Astrocyte of the hippocampus (primary cell): ENCODE results near the gene B3GNT5.

ENCODE experiments used
- DNase-seq: peaks from one replicate; pipeline ENCODE4 v3.0.0; 2011; ENCODE audit warnings: low read depth, low spot score

The B3GNT5 gene

DNA sequence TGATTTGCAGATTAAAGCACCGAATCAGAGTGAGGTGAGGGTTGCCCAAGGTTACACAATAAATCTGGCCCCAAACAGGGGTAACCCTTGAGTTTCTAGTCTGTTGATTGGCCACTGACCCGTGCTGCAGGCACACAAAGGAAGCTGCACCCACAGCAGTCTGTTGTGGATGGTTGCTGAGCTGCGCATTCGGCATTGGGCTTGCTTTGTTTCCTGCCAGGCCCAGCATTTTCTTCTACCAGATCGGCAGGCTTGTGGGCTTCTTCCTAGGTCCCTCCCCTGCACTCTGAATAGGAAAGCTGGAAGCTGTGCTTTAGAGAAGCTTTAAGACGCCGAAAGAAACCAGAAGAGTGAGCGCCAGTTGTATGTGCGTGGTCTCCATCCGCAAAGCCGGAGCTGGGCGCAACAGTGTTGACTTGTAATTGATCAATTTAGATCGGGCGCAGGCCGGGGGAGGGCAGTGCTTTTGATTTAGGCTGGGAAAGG lies 12.1 kb downstream of the B3GNT5 start:
- peak; percentile 86 for DNase-seq

DNA sequence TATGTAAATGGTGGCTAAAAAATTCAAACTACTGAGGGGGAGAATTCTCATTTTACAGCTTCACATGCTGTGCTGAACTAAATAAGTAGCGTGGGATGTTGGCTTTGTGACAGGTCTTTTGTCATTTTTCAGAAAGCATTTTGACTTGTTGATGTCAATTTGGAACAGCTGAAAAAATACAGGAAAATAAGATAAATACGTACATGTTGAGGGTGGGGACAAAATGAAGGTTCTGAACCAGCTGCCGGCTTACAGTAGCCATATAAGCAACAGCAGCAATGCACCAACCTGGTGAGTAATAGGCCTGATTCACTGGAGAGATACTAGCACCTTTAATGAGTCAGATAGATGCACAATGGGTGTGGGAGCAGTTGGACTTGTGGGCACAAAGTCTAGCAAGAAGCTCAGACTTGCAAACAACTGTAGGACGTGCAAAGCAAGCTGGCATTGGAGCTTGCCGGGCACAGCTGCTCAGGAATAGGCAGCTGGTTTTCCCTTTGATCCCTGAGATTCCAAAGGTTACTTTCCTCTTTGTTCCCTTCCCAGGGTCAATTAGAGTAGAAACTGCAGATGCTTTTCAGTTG lies 12.9 kb downstream of the B3GNT5 start:
- DNase-seq, result peak; percentile 86

DNA sequence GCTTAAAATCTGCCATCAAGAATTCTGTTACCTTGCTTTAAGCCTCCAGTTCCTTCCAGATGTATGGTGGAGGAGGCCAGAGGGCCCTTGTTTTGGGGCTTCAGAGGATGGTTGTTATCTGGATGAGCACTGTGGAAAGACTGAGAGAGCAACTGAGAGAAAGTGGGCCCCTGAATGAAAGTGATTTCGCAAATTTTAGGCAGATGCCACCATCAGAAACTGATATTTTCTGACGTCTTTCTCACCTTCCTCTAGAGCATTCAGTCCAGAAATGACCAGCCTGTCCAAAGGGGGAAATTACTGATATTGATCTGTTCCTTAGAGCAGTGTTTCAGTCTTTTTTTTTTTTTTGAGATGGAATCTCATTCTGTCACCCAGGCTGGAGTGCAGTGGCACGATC lies 13.4 kb downstream of the B3GNT5 start:
- no peak for DNase-seq

DNA sequence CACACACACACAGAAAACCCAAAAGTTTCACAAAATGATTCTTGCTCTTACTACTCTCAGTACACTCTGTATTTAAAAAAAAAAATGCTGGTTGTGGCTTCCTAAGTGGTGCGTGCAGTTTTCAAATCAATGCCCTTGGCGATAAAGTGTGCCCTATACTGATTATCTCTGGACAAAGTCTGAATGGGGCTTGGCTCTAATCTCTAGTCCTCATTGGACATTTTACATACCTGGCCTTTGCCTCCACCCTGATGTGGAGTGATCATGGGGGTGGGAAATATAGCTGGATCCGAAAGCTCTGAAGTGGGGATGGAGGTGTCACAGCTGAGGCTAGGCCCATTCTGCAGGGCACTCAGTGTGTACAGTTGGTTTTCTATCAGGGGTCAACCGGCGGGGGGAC lies 14.1 kb downstream of the B3GNT5 start:
- no peak for DNase-seq

DNA sequence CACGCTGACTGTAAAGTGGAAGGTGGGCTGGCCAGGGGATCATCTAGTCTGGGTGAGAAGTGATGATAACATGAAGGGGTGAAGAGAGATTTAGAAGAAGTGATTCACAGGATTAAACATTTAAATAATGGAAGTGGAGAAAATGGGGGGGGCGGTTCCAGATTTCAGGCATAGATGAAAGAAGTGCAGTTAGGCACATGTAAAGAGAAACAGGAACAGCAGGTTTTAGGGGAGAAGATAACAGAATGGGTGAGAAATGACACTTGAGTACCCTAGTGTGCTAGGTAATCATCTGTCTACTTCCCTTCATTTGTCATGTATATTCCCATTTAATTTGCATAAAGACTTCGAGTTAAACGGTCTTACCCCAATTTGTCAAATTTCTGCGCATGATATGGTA lies 15.3 kb downstream of the B3GNT5 start:
- no peak for DNase-seq

DNA sequence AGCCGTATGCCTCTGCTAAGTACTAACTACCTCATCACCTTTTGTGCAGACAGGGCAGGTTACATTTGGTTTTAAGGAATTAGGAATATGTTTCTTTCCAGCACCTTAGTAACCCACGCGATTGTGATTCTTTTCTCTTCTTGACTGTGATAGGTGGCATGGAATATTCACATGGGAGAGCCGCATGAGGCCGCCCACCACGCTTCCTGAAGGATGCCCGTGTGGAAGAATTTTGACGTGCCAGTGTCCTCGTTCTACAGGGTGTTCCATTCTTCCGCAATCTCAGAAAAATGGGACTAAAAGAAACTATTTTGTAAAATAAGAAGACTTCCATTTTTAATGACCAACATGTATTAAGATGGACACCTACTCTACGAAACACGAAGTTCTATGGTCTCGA lies 16.3 kb downstream of the B3GNT5 start:
- no peak for DNase-seq

DNA sequence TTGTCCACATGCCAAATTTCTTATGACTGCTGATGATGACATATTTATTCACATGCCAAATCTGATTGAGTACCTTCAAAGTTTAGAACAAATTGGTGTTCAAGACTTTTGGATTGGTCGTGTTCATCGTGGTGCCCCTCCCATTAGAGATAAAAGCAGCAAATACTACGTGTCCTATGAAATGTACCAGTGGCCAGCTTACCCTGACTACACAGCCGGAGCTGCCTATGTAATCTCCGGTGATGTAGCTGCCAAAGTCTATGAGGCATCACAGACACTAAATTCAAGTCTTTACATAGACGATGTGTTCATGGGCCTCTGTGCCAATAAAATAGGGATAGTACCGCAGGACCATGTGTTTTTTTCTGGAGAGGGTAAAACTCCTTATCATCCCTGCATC lies 17.3 kb downstream of the B3GNT5 start:
- no peak for DNase-seq

DNA sequence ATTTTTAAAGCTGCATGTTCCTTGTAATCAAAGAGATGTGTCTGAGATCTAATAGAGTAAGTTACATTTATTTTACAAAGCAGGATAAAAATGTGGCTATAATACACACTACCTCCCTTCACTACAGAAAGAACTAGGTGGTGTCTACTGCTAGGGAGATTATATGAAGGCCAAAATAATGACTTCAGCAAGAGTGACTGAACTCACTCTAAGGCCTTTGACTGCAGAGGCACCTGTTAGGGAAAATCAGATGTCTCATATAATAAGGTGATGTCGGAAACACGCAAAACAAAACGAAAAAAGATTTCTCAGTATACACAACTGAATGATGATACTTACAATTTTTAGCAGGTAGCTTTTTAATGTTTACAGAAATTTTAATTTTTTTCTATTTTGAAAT lies 19.1 kb downstream of the B3GNT5 start:
- no peak for DNase-seq

DNA sequence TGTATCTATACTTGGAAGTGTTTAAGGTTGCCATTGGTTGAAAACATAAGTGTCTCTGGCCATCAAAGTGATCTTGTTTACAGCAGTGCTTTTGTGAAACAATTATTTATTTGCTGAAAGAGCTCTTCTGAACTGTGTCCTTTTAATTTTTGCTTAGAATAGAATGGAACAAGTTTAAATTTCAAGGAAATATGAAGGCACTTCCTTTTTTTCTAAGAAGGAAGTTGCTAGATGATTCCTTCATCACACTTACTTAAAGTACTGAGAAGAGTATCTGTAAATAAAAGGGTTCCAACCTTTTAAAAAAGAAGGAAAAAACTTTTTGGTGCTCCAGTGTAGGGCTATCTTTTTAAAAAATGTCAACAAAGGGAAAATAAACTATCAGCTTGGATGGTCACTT lies 19.7 kb downstream of the B3GNT5 start:
- DNase-seq, result no peak

DNA sequence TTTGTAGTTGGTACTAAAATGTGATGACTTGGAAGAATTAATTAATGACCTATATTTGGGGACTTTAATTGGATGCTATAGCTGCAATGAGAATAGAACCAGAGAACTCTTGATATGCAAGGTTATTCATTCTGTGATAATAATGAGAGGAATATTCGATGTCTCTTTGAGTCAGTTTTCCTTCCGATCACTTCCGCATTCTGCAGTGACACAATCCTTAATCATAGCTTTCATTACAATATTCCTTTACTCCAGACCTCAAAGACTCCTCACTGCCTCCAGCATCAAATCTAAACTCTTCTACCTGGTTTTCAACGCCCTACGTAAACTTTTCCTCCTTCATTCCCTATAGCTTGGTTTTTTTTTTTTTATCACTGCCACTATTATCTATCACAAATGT lies 21.6 kb downstream of the B3GNT5 start:
- no peak for DNase-seq

DNA sequence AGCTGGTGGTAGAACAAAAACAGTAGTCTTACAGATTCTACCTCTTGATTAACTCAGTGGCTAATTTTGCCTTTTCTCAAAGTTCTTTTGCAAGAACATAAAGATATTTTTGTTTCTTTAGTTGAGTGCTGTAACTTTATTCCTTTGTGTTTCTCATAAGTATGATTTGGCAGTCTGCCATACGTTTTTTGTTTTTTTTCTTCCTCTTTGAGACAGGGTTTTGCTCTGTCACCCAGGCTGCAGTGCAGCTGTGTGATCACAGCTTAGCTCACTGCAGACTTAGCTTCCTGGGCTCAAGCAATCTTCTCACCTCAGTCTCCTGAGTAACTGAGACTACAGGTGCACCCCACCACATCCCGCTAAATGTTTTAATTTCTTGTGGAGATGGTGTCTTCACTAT lies 22.4 kb downstream of the B3GNT5 start:
- peak; percentile 50 for DNase-seq

DNA sequence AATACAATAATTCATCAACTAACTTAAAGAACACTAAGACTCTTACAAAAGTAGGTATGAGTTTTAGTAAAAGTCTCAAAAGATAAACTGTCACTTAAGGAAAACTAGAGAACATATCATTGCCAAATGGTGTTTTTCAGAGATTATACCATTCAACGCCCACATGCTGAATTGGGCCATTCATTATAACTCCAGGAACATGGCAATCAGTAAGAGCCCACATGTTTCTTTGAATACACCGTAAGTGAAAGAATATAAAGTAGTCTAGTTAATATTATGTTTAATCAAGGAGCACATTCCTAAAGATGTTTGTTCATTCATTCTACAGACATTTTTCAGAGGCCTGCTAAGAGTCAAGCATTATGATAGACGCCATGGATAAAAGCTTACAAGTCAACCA lies 22.9 kb downstream of the B3GNT5 start:
- no peak for DNase-seq

DNA sequence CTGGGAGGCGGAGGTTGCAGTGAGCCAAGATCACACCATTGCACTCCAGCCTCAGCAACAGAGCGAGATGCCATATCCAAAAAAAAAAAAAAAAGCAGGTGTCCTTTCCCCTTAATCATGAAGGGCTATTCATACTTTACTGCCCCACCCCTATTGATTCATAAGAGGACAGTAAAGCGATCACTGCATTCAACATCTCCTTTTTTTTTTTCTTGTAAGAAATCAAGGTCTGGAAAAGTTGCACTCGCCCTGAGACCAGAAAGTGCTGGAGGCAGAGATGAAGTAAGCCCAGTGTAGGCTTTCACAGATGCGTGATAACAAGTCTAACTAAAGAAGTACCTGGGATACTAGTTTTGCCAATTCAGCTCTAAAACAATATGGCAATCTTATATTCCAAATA lies 24.2 kb downstream of the B3GNT5 start:
- no peak for DNase-seq

DNA sequence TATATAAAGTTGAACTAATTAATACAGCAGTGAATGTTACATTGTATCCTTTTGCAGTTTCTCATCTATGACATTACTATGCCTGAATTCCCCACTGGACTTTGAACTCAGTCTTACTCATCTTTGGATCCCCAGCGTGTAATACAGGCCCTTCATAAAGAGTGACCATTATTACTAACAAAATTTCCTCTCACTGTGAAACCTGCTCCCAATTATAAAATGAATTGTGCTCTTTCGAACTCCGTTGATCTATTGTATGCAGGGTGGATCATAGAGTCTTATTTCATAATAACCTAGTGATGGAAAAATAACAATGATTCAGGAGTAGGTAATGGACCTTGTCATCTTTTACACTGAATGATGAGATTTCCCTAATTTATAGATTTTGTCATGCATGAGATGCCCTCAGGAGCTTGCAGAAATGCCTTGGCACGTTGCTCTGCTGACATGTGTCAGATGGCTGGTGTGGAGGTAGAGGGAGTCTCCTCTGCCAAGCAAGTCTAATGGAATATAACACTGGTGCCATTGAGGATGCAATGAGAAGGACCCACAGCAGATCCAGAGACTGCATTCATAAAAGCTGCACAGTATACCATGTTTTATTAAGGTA lies 25.5 kb downstream of the B3GNT5 start:
- no peak for DNase-seq

DNA sequence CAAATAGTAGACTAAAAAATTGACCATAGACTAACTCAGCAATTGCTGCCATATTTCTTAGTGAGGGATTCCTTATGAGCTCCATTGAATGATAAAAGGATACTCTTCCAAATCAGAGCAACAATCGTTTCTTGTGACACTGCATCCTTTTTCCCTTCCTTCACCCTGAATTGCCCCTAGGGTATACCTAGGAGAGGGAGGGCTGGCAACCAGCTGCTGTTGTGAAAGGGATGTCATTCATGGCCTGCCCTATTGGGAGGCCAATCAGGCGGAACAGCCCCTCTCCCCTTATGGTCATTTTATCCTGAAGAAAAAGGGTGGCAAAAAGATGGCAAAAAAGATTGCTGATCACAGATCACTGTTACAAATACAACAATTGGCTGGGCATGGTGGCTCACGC lies 26.3 kb downstream of the B3GNT5 start:
- DNase-seq, result no peak

DNA sequence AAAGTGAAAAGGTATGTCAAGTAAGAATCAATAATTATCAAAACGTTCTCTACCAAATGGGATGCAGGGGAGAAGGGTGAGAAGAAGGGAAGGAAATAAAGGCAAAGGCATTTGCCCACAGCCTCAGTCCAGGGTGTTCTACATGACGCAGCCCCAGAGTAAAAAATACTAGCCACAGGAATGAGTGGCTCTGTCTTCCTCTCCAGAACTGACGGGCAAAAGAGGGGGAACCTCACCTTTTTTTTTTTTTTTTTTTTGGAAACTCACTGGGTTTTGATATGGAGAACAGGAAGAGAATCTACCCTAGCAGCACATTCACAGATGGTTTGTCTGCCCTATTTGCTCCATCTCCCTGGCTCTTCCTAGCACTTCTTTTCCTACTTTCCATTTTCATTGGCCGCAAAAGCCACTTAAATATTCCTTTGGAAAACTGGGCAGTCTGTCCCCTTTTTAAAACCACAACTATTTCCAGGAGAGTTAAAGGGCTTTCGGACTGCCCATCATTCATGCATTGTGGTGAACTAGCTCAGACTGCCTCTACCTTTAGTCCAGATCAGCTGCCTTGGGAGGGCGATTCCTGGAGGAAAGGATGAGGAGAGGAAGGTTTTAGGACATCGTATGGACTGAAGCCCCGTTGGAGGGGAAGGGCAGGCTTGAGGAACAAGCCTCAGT lies 28.2 kb downstream of the B3GNT5 start:
- peak; percentile 89 for DNase-seq

DNA sequence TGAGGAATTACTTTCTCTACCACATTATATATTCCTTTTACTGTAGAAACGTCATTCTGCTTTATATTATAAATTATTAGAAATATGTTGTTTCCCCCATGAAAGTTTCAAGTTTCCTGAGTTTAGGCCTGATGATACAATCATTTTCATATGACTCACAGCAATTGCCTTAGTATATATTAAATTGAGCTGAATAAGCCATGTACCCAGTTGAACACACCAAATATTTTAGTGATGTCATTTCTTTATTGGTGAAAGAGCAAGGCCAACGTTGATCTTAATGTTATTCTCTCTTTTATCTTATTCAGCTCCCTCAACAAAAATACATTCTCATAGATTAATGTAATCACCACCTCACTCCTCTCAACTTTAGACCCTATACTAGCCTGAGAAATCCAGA lies 30.8 kb downstream of the B3GNT5 start:
- no peak for DNase-seq

DNA sequence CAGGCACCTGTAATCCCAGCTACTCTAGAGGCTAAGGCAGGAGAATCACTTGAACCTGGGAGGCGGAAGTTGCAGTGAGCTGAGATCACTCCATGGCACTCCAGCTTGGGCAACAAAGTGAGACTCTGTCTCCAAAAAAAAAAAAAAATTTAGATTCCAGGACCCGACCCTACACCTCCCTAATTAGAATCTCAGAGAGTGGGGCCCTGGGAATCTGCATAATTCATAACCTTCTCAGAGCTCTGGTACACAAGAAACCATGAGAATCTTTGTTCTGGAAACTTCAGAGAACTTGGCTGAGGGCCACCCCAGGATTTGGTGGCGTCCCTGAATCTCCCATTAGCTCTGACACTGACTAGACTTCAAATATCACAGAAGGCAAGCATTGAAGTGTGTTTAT lies 31.5 kb downstream of the B3GNT5 start:
- no peak for DNase-seq

DNA sequence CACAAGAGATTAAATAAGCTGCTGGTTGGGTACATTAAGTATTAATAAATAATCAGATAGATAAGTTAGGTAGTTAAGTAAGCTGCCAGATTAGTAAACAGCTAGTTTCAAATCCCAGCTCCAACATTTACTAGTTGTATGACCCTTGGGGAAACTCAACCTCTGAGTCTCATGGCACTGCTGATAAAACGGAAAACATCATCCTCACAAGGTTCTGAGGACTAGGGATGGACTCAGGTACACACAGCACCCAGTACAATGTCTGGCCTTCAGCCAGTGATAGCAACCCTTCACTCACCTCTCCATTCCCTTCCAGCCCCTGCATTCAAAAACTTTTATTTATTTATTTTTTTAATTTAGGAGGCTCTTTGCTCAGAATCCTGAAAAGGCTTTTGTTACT lies 32.3 kb downstream of the B3GNT5 start:
- no peak for DNase-seq

DNA sequence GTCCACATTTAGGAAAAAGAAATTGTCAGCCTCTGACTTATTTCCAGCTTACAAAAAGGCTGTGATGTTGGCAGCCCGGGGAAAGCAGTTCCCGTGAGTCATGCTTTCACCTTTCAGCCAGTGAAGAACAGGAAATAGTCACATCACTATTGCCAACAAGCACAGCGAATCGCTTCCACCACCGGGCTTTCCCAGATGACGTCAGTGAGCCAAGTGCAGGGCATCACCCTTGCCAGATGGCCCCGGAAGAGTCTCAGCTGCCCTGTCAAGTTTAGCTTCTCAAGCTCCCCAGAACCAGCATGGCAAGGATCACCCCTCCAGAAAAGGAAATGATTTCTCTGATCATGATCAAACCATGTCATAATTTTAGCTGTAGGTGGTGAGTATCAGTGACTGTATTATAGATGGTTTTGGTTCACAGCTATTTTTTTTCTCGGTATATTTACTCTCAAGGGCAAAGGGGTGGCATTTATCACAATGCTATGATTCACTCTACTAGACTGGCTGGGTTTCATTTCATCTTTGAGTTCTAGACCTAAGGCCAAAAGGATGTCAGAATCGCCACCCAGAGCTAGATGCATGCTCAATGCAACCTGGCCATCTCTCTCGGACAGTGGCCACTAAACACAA lies 32.9 kb downstream of the B3GNT5 start:
- peak; percentile 96 for DNase-seq

DNA sequence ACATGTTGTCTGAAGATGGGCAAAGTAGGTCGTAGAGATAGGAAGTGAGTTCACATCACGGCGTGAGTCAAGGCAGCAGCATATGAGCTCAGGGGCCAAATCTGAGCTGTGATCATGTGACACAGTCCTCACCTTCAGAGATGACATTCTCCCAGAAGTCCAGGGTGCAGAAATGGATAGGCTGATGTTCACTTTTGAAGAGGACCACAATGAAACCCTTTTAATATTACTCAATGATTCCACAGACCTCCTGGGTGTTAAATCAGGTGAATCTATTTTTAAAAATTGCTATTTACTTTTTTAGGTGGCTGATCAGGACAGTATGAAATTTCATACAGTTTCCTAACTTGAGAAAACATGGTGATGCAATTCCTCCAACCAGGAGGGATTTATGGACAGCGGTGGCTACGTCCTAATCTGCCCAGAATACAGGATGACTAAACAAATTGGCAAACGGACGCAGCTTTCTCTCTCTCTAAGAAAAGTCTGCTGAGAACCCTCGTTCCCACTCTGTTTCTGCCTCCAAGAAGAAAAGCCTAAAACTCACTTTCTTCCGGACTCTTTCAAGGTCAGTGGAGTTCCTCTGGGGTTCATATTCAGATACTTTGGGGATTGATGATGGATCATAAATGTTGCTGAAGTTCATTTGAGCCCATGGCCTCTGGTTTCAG lies 34.4 kb downstream of the B3GNT5 start:
- peak; percentile 85 for DNase-seq

DNA sequence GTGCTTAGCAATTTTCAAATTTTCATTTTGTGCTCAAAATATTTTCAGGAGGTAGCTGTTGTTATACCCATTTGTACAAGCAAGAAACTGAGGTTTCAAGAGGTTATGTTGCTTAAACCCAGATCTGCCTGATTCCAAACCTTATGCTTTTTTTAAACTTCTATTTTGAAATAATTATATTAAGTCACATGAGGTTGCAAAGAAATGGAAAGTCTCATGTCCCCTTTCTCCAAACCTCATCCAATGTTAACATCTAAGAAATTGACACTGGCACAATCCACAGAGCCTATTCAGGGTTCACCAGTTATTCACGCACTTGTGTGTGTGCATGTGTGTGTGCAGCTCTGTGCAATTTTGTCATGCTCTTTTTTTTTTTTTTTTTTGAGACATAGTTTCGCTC lies 35.1 kb downstream of the B3GNT5 start:
- DNase-seq, result no peak
